Thoracic aorta (tissue), 2 donors: Measurements from ENCODE around the gene TSPAN32. TPM values are rescaled to one million over a fixed set of nuclear protein-coding genes. Genes with fewer than 3 reads are reported as not detected.

ENCODE experiments used
- ATAC-seq: fragments of 150-250 bp; one replicate; pipeline ENCODE4 v1.8.0; 2017; ENCODE audit warnings: low read depth; ENCODE audit not compliant: insufficient number of reproducible peaks, low FRiP score
- DNase-seq: peaks from one replicate; pipeline ENCODE4 v3.0.0-alpha.2; 2020; ENCODE audit warnings: low spot score
- H3K27ac ChIP-seq, 2 donors: fragments of 200-600 bp; sonication (generic); 1 replicate in 1 of 2; 2 replicates in 1 of 2; pipeline ENCODE4 v1.5.1; 2016; ENCODE audit warnings: mild to moderate bottlenecking in 2 of 2, moderate library complexity in 2 of 2
- H3K27me3 ChIP-seq: fragments of 200-600 bp; sonication (generic); replicated peaks from 2 replicates; pipeline ENCODE4 v1.6.0; 2016; ENCODE audit warnings: mild to moderate bottlenecking; ENCODE audit not compliant: insufficient read depth
- H3K36me3 ChIP-seq: fragments of 200-600 bp; sonication (generic); one replicate; pipeline ENCODE4 v1.5.1; 2016
- H3K4me1 ChIP-seq, 2 donors: fragments of 200-600 bp; sonication (generic); 1 replicate in 1 of 2; 2 replicates in 1 of 2; pipeline versions ENCODE4 v1.5.1 to v1.6.0; 2016; ENCODE audit warnings: low read depth in 2 of 2, mild to moderate bottlenecking in 1 of 2; ENCODE audit not compliant: control insufficient read depth in 1 of 2
- H3K4me3 ChIP-seq: fragments of 200-600 bp; sonication (generic); 2 replicates; pipeline ENCODE4 v1.5.1; 2016; ENCODE audit warnings: mild to moderate bottlenecking
- H3K9me3 ChIP-seq: fragments of 200-600 bp; sonication (generic); 2 replicates; pipeline ENCODE4 v1.5.1; 2016
- CTCF ChIP-seq: fragments of 200-600 bp; sonication (generic); IDR thresholded peaks from one replicate; pipeline ENCODE4 v1.5.1; 2019; ENCODE audit warnings: antibody characterized with exemption
- total RNA-seq, 2 donors: library from RNA; depleted of rRNA; stranded (reverse); fragments of >200 nt; gene quantifications; one replicate each; pipeline versions ENCODE4 v1.1.0 to v1.2.3, GENCODE V29; 2016

The TSPAN32 gene
- total RNA-seq = 1 to 10 TPM; 2.5 to 6.9 TPM

- no peak for TF ChIP-seq CTCF
- H3K36me3 ChIP-seq = no peaks in the 10 kb centered on the region
- peak within 1 kb of the TSS; percentile 66 to 76 for H3K27ac ChIP-seq
- ATAC-seq (no peak), DNase-seq (no peak)
- no peaks in the 10 kb centered on the region for H3K9me3 ChIP-seq
- H3K4me3 ChIP-seq = peak within 1 kb of the TSS; percentile 48
- H3K4me1 ChIP-seq = peaks cover 29 to 47% of the 10 kb centered on the region in 2 donors
- H3K27me3 ChIP-seq = no peaks in the 10 kb centered on the region
Measured at GRCh38 chr11:2301631-2302305, at the start of gene TSPAN32, which contains the start of gene C11orf21. Gene TSPAN32, plus strand, starts transcription at chr11:2302013. Its CDS starts 137 bp downstream, at chr11:2302150. Gene C11orf21, minus strand, starts transcription at chr11:2301918. Its CDS starts 110 bp downstream, at chr11:2301808.

GRCh38 chr11:2252018-2252417 is 49.8 kb upstream of the TSPAN32 start:
- ATAC-seq (no peak), DNase-seq (no peak)
- Histone ChIP-seq H3K4me1 (no peaks in the 10 kb centered on the region), H3K36me3 (no peaks in the 10 kb centered on the region), H3K27me3 (no peaks in the 10 kb centered on the region), H3K27ac (no peak overlapping the region), H3K4me3 (no peak overlapping the region), H3K9me3 (no peaks in the 10 kb centered on the region)
- TF ChIP-seq CTCF = no peak

- no peaks in the 10 kb centered on the region for H3K4me1 ChIP-seq
- no peak overlapping the region for H3K4me3 ChIP-seq
- H3K27me3 ChIP-seq = no peaks in the 10 kb centered on the region
- TF ChIP-seq CTCF = no peak
- ATAC-seq (no peak), DNase-seq (no peak)
- H3K9me3 ChIP-seq = no peaks in the 10 kb centered on the region
- H3K27ac ChIP-seq = no peak overlapping the region
- H3K36me3 ChIP-seq = no peaks in the 10 kb centered on the region
Measured at GRCh38 chr11:2256293-2256913, 45.4 kb upstream of the TSPAN32 start.

- ATAC-seq (no peak), DNase-seq (no peak)
- Histone ChIP-seq H3K9me3 (no peaks in the 10 kb centered on the region), H3K27ac (no peak overlapping the region), H3K27me3 (no peaks in the 10 kb centered on the region), H3K4me3 (no peak overlapping the region), H3K36me3 (no peaks in the 10 kb centered on the region), H3K4me1 (no peaks in the 10 kb centered on the region)
- TF ChIP-seq CTCF = no peak
Measured at GRCh38 chr11:2256951-2257700, 44.7 kb upstream of the TSPAN32 start.
